Measurements from ENCODE around the gene PARVB. TPM values are rescaled to one million over a fixed set of nuclear protein-coding genes. Genes with fewer than 3 reads are reported as not detected.

PARVB gene
- total RNA-seq, 1 donor: 29.3 TPM

DNA sequence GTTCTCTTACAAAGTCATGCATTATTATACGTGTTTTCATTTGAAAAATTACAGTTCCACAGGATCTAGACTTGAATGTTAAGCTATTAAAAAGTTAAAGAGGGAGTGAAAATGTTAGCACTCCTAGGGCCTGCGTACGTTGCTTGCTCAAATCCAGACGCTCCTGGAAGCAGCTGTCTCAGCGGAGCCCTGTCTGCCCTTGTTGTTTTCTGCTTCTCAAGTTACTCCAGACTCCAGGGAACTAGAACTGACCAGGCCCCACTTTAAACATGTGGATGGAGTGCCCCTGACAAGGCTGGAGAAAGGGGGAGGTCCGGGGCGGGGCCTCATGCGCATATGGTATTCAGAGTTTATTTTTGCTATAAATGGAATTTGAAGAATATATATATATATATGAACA is 9.6 kb downstream of the PARVB start:
- Histone ChIP-seq H3K36me3 (ENCODE audit: insufficient read depth, low read length) (no peaks in the 10 kb centered on the region), H3K4me2 (ENCODE audit: insufficient read depth, low read length) (no peak overlapping the region), H2AFZ (ENCODE audit: low read length) (no peak overlapping the region), H3K4me3 (ENCODE audit: insufficient read depth, low read length) (no peak overlapping the region), H3K27ac (ENCODE audit: low read depth, low read length) (no peak overlapping the region), H3K27me3 (ENCODE audit: insufficient read depth, low read length) (no peaks in the 10 kb centered on the region), H3K79me2 (ENCODE audit: insufficient read depth, low read length) (peaks cover 54% of the 10 kb centered on the region), H3K4me1 (ENCODE audit: insufficient read depth, low read length) (peaks cover 17% of the 10 kb centered on the region), H3K9me3 (ENCODE audit: low read depth, low read length) (peaks cover 2% of the 10 kb centered on the region), H4K20me1 (ENCODE audit: insufficient read depth, low read length) (peaks cover 14% of the 10 kb centered on the region)
- TF ChIP-seq, protein P1, sequence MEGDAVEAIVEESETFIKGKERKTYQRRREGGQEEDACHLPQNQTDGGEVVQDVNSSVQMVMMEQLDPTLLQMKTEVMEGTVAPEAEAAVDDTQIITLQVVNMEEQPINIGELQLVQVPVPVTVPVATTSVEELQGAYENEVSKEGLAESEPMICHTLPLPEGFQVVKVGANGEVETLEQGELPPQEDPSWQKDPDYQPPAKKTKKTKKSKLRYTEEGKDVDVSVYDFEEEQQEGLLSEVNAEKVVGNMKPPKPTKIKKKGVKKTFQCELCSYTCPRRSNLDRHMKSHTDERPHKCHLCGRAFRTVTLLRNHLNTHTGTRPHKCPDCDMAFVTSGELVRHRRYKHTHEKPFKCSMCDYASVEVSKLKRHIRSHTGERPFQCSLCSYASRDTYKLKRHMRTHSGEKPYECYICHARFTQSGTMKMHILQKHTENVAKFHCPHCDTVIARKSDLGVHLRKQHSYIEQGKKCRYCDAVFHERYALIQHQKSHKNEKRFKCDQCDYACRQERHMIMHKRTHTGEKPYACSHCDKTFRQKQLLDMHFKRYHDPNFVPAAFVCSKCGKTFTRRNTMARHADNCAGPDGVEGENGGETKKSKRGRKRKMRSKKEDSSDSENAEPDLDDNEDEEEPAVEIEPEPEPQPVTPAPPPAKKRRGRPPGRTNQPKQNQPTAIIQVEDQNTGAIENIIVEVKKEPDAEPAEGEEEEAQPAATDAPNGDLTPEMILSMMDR (IDR thresholded peaks at IDR 0.05; ENCODE audit: extremely low read depth, low read depth, low read length): no peak
- DNase-seq (ENCODE audit: insufficient read length, low spot score, missing footprints): no peak

DNA sequence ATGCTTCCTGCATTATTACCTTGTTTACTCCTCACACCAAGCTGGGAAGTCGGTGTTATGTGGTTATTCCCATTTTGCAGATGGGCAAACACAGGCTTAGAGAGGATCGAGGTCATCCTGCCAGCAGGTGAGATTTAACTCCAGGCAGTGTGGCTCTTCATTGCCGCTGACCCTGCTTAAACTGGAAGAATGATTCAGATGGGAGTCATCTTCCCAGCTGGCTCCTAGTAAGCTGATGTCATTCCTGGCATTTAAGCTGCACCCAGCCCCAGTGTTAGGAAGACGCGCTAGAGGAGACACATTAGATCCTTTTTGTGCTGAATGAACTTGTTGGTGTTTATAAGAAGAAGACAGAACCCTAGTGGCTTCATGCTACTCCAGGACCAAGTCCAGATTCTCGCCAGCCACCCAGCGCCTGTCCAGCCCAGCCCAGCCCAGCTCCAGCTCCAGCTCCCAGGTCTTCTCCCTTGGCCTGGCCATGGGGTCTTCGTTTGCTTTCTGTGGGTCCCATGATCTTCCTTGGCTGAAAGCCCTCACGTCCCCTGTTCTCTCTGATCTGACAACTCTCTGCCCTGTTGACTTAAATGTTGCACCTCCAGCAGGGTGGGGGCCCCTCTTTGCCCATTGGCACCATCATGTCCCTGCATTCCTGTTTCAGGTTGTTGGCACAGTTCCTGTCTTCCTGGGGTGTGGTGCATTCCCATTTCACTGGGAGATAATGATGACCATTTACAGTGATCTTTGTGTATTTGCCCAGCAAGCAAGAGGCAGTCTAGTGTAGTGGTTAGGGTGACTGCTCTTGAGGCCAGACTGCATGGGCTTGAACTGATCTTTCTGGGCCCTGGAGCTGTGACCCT is 13.6 kb downstream of the PARVB start:
- Histone ChIP-seq H3K4me3 (ENCODE audit: insufficient read depth, low read length) (peak overlapping the region; percentile 52), H4K20me1 (ENCODE audit: insufficient read depth, low read length) (peaks cover 7% of the 10 kb centered on the region), H3K27ac (ENCODE audit: low read depth, low read length) (peak overlapping the region; percentile 84), H3K36me3 (ENCODE audit: insufficient read depth, low read length) (no peaks in the 10 kb centered on the region), H3K79me2 (ENCODE audit: insufficient read depth, low read length) (peaks cover 35% of the 10 kb centered on the region), H3K4me1 (ENCODE audit: insufficient read depth, low read length) (peaks cover 13% of the 10 kb centered on the region), H3K27me3 (ENCODE audit: insufficient read depth, low read length) (no peaks in the 10 kb centered on the region), H3K4me2 (ENCODE audit: insufficient read depth, low read length) (peak overlapping the region; percentile 75), H2AFZ (ENCODE audit: low read length) (peak overlapping the region; percentile 72), H3K9me3 (ENCODE audit: low read depth, low read length) (peaks cover under 1% of the 10 kb centered on the region)
- TF ChIP-seq, protein P1 (IDR thresholded peaks at IDR 0.05; ENCODE audit: extremely low read depth, low read depth, low read length): no peak
- DNase-seq (ENCODE audit: insufficient read length, low spot score, missing footprints): peak; percentile 96

DNA sequence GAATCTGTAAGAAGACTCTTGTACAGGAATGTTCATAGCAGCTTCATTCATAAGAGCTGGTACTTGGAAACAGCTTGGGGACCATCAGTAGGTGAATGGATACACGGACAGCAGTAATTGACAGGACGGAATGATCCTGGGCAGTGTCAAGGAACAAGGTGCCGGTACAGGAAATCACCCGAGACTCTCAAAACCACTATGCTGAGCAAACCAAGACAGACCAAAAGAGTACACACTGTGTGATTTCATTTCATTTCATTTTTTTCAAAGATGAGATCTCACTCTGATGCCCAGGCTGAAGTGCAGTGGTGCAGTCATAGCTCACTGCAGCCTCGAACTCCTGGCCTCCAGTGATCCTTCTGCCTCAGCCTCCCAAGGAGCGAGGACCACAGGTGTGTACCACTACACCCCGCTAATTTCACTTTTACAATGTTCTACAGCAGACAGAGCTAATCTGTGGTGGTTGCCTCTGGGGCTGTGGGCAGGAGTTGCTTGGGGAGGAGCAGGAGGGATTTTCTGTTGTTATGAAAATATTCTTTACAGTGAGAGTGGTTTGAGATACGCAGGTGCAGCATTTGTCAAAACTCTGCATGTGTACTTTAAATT is 15.6 kb downstream of the PARVB start:
- Histone ChIP-seq H3K4me2 (ENCODE audit: insufficient read depth, low read length) (no peak overlapping the region), H3K27me3 (ENCODE audit: insufficient read depth, low read length) (no peaks in the 10 kb centered on the region), H3K79me2 (ENCODE audit: insufficient read depth, low read length) (peaks cover 27% of the 10 kb centered on the region), H3K4me3 (ENCODE audit: insufficient read depth, low read length) (no peak overlapping the region), H3K36me3 (ENCODE audit: insufficient read depth, low read length) (no peaks in the 10 kb centered on the region), H2AFZ (ENCODE audit: low read length) (no peak overlapping the region), H3K4me1 (ENCODE audit: insufficient read depth, low read length) (peaks cover 13% of the 10 kb centered on the region), H4K20me1 (ENCODE audit: insufficient read depth, low read length) (peaks cover 8% of the 10 kb centered on the region), H3K27ac (ENCODE audit: low read depth, low read length) (no peak overlapping the region), H3K9me3 (ENCODE audit: low read depth, low read length) (no peaks in the 10 kb centered on the region)
- TF ChIP-seq, protein P1 (IDR thresholded peaks at IDR 0.05; ENCODE audit: extremely low read depth, low read depth, low read length): no peak
- no peak for DNase-seq (ENCODE audit: insufficient read length, low spot score, missing footprints)

Measured in osteoblast (primary cell).